ENCODE results near the gene SDC3. TPM values are rescaled to one million over a fixed set of nuclear protein-coding genes. Genes with fewer than 3 reads are reported as not detected.
"Not testable (repeated sequence)": the region's sequence is repeated elsewhere in the genome, so short reads cannot be mapped to it uniquely, and the experiment has no call there.

Gene SDC3
- total and polyA plus RNA-seq, 2 of the 8 experiments (the other 6 are each of a cell fraction or from before 2014, with no cell fraction given): 7.0 to 27.0 TPM

DNA sequence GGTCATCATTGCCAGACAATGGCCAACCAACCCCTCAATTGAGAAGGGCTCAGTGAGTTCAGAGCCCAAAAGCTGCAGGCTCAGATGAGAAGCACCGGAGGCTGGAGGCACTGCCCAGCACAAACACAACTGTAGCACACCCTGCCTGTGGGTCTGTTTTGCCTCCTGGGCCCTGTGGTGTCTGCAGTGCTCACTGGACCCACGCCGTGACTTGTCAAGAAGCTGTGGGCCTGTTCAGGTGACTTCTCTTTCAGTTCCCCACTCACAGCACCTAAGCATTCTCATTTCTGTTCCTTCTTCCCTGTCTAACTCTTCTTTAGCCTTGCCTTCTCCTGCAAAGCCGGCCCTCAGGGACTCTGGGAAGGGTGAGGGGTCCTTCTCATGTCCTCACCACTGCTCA, 27.2 kb upstream of the SDC3 start:
- H3K14ac ChIP-seq (ENCODE audit: insufficient read length); H3K4me1 ChIP-seq (replicated peaks in 1 of 4; ENCODE audit: control insufficient read depth in 3 of 4, insufficient read depth in 4 of 4, low read length in 3 of 4); H2BK120ac ChIP-seq (replicated peaks; ENCODE audit: low read depth, low read length); H2BK12ac ChIP-seq (ENCODE audit: low read depth, low read length); DNase-seq (ENCODE audit: low read depth in 1 of 2, low spot score in 2 of 2); H3K23ac ChIP-seq (ENCODE audit: insufficient read length); H3K79me2 ChIP-seq (ENCODE audit: control insufficient read depth in 1 of 2, insufficient read depth in 2 of 2, low read length in 2 of 2); H3K27me3 ChIP-seq (replicated peaks in 1 of 4; ENCODE audit: control insufficient read depth in 3 of 4, extremely low read depth in 1 of 4, insufficient read depth in 3 of 4, low read length in 3 of 4); H3K4ac ChIP-seq (replicated peaks; ENCODE audit: insufficient read length, low read depth, low read length); H3K9ac ChIP-seq (replicated peaks in 1 of 4; ENCODE audit: extremely low read depth in 1 of 4, low read depth in 3 of 4, low read length in 3 of 4); H3K4me2 ChIP-seq (ENCODE audit: insufficient read depth in 1 of 2, low read depth in 2 of 2, low read length in 2 of 2); H3K9me3 ChIP-seq (ENCODE audit: insufficient read depth in 2 of 2, low read depth in 1 of 2, low read length in 1 of 2); H3K56ac ChIP-seq (replicated peaks; ENCODE audit: insufficient read length, low read depth, low read length); POLR2A ChIA-PET (ENCODE audit: partially characterized antibody); H4K20me1 ChIP-seq (replicated peaks in 1 of 2; ENCODE audit: control insufficient read depth in 1 of 2, insufficient read depth in 2 of 2, low read length in 2 of 2); H4K91ac ChIP-seq (replicated peaks; ENCODE audit: insufficient read length, low read length); H3K4me3 ChIP-seq (ENCODE audit: extremely low read depth in 1 of 4, insufficient read depth in 2 of 4, low read depth in 3 of 4, low read length in 4 of 4); H2BK5ac ChIP-seq (ENCODE audit: low read depth, low read length); H3K23me2 ChIP-seq (ENCODE audit: low read depth, low read length); H3K27ac ChIP-seq (ENCODE audit: low read depth, low read length); H2AK5ac ChIP-seq (ENCODE audit: low read depth, low read length); FAIRE-seq; H2BK20ac ChIP-seq (ENCODE audit: low read length); H3K79me1 ChIP-seq (ENCODE audit: low read depth, low read length); H3K18ac ChIP-seq (ENCODE audit: extremely low read depth, low read length); H2BK15ac ChIP-seq (ENCODE audit: low read length); H4K5ac ChIP-seq (ENCODE audit: insufficient read length, low read depth, low read length); H4K8ac ChIP-seq (ENCODE audit: extremely low read depth, insufficient read depth, low read length); H2AFZ ChIP-seq (ENCODE audit: low read length): not testable (repeated sequence)
- peaks cover 13 to 74% (median 49%) of the 10 kb centered on the region in 4 experiments; a peak in 7 of 8 replicates for H3K36me3 ChIP-seq (ENCODE audit: control insufficient read depth in 2 of 4, insufficient read depth in 4 of 4, low read length in 3 of 4)
- no CpG with 5 or more reads among the region's 4 CpGs for WGBS, 2 experiments (ENCODE audit: extremely low coverage in 1 of 2, insufficient coverage in 1 of 2, insufficient read length in 1 of 2, insufficient replicate concordance in 2 of 2, low coverage in 1 of 2, low lambda C conversion rate in 2 of 2, missing lambda C conversion rate in 1 of 2)
- CTCF ChIA-PET (ENCODE audit: partially characterized antibody): interaction anchor here (0.7 kb wide), 1 partner anchor 22 kb away, joined by 3 read pairs; no protein-coding TSS in a partner anchor
